NCI-H82 treated with DMSO at 0.1 percent for 48 hours (cell line): ENCODE data around the gene CBFA2T2.
"Not testable (repeated sequence)": the region's sequence is repeated elsewhere in the genome, so short reads cannot be mapped to it uniquely, and the experiment has no call there.

Experiments used
- DNase-seq: peaks from one replicate; lab custom pipeline; 2025; ENCODE audit not compliant: unreplicated experiment; lab: John Stamatoyannopoulos, UW

CBFA2T2 gene

DNA sequence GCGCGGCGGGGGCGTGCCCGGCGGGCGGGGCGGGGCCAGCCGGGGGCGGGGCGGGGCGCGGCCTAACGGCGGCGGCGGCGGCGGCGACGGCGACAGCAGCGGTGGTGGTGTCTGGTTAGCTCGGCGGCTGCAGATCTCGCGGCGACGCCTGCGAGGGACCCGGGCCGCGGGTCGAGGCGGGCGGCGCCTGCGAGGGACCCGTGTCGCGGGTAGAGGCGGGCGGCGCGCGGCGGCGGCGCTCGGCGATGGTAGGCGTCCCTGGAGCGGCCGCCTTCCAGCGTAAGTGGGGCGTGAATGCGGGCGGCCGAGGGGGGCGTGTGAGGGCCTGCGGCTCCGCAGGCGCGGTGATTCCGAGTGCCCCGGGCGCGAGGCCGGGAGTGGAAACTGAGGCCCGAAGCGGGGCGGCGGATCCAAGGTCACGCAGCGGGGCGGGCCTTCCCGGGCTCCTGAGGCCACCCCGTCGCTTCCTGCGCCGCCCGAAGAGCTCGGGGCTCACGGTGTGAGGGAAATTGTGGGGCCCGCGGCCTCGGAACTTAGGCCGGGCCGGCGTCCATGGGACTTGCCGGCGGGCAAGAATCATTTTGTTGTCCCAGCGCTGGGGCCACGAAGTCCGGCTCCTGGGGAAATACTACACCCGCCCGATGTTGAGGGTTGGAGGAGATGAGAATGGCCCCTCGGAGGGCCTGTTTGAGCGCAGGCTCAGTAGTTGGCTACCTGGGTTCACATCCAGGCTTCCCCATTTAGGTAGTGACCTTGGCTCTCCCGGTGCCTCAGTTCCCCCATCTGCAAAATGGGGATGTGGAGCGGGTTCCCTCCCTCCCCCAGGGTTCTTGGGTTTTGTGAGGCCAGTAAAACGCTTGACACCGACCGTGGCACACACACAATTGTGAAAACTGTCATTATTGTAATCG lies at the start of gene CBFA2T2:
Gene CBFA2T2 (plus strand): TSS at position 74 of the 911 bp plus-strand sequence. CDS start 172 bp downstream, at position 246.
- DNase-seq, result no peak

DNA sequence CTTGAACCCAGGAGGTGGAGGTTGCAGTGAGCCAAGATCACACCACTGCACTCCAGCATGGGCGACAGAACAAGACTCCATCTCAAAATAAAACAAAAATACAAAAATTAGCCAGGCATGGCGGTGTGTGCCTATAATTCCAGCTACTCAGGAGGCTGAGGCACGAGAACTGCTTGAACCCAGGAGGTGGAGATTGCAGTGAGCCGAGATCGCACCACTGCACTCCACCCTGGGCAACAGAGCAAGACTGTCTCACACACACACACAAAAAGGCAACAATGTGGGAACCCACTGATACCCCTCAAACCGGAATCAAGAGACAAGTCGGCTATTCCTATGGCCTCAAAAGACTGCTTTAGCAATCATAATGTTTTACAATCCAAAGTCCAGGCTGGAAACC lies 49.3 kb upstream of the CBFA2T2 start:
- DNase-seq, result not testable (repeated sequence)

DNA sequence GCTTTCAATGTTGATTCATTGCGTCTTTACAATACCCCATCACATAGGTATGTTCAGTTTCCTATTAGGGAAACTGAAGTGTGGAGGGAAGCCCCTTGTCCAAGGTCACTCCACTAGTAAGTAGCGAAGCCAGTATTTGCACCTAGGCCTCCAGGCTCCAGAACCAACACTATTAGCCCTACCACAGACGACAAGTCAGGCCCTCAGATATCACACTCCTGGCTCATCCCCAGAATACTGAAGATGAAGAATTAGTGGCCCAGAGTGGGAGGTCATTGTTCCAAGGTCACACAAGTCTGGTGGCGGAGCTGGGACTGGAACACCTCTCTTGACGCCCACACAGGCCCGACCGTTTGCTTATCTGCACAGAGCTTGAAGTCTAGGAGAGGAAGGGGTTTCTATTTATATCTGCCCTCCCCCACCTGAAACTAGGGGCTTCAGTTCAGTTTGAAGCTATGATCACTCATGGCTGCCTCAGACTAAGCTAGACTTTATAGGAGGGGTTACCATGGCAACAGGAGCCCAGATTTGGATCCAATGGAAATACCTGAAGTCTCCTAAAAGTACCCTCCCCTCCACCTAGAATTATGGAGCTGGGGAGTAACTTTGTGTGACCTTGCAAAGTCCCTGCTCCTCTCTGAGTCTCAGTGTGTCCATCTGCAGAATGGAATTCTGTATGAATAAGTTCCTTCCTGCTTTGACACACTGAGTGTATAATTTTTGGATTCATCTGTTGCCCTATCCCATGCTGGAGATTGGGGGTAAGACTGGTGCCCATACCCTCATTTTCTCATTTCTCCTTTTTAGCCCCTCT lies 48.5 kb upstream of the CBFA2T2 start:
- DNase-seq, result no peak

DNA sequence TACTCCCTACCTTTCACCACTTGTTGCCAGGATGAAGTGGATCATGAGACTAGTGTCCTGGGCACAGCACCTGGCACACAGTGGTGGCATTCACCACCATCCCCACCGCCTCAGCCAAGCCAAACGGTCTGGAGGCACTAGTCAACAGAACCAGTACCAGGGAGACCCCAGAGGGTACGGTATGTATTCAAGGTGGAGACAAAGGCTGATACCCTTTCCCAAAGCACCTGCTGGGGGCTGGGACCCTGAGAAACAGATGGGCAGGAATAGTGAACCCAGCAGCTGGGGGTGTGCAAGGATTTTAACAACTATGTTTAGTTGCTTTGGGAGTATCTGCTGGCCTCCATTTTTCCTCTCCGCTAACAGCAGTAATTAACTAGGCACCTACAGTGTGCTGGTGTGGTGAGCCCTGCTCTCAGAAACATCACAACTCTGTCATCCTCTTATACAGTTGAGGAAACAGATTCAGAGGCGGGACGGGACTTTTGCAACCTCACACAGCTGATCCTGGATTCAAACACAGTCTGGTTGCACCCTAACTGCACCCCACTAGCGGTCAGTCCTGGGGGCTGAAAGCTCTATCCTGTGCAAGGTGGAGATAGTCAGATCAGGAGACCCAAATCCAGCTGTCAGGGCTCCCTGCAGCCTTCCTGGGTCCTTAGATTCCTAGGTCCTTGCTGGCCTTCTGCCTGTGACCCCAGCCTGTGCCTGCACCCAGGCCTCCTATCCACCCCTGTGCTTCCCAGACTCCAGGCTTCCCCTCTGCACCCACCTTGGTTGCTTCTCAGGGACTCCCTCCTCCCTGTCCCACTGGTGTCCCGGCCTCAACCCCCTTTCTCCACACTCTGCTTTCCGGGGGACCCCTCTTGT lies 47.5 kb upstream of the CBFA2T2 start:
- no peak for DNase-seq

DNA sequence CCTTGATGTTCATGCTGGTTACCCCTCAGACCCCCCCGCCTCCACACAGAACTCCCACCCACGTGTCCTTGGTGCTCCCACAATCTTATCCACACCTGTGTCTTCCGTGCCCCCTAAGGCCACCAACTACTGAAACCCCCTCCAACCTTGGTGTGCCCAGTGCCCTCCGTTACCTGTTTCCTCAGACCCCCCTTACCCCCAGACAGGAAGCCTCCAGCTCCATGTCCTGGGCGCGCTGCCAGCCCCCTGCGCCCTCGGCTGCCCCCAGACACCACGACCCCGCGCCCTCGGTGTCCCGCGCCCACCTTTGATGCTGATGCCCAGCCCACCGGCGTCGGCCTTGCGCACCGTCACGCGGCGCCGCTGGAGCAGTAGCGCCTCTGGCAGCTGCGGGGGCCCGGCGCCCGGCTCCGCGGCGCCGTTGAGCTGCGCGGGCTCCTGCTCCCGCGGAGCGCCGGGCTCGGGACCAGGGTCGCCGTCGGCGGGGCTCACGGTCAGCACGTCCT lies 46.8 kb upstream of the CBFA2T2 start:
- no peak for DNase-seq

DNA sequence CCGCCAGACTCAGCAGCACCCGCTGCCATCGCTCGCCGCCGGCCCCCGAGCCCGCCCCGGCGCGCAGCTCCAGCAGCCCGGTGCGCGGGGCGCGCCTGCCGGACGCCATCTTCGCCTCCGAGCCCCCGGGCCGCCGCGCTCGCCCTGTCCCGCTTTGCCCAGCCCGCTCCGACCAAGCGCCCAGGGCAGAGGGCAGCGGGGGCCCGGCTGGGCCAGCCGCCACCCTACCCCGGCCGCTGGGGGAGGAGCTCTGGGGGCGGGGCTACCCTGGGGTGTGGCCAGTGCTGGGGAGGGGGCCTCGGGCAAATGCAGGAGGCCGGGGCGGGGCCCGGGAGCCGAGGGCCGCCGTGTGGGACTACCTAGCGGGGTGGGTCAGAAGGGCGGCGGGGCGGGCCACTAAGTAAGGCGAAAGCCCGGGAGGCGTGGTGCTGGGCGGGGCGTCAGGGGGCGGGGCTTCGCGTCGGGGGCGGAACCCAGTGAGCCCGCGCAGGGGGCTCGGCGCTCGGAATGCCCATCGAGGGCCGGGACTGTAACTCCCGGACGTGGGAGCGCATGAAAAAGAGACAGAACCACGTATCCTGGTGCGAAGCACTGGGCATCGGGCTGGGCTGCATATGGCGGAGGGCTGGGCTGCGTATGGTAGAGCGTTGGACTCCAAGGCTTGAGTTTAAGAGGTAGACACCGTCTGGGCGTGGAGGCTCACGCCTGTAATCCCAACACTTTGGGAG lies 46.2 kb upstream of the CBFA2T2 start, which contains the start of gene SNTA1:
Gene SNTA1 (minus strand): TSS at position 252 of the 728 bp plus-strand sequence. CDS start 143 bp downstream, at position 109.
- DNase-seq, result peak; percentile 91

DNA sequence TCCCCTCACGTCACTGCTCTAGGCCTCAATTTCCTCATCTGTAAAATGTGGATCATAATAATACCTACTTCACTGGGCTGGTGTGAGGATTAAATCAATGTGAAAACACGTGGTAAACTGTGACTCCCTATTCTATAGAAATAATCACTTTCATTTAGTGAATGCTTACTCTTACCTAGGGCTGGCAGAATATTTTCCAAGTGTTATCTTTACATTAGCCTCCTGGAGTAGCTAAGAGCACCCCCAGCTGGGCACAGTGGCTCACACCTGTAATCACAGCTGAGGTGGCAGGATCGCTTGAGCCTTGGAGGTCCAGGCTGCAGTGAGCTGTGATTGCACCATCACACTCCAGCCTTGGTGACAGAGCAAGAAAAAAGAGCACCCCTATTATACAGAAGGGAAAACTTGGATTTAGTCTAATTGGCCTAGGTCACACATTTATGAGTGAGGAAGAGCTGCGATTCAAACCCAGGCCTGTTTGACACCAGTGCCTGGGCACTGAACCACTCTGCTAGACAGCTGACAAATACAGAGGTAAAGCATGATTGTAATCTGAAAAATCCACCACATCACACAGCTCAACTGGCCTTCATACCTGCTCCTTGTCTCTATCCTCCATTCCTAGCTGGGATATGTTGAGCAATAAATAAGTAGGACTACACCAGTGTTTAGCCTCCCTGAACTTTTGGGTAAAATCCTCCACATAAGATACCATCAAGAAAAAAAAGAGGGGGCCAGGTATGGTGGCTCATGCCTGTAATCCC lies 44.9 kb upstream of the CBFA2T2 start:
- DNase-seq, result no peak

DNA sequence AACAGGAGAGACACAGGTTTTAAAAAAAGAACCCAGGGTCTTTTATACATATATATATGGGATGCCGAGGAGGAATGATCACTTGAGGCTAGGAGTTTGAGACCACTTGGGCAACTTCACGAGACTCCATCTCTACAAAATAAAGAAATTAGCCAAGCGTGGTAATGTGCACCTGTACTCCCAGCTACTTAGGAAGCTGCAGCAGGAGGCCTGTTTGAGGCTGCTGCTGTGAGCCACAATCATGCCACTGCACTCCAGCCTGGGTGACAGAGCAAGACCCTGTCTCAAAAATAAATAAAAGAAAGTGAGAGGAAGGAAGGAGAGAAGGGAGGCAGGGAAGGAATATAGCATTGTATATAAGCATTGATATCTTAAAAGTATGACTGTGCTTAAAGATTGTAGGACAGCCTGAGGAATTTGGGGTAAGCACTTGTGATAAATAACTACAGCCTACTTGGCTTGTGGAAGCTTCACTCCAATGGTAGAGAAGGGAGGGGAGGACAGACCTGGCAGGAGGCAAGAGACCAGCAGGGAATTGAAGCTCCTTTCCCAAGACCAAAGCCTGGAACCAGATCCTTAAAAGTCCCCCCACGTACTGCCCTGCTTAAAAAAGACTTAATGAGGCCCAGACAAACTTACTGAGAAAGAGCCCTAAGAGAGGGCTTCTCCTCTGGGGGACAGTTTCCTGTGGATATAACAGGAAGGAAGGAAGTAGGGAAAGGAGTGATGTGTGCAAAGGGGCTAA lies 43.8 kb upstream of the CBFA2T2 start:
- DNase-seq, result no peak

DNA sequence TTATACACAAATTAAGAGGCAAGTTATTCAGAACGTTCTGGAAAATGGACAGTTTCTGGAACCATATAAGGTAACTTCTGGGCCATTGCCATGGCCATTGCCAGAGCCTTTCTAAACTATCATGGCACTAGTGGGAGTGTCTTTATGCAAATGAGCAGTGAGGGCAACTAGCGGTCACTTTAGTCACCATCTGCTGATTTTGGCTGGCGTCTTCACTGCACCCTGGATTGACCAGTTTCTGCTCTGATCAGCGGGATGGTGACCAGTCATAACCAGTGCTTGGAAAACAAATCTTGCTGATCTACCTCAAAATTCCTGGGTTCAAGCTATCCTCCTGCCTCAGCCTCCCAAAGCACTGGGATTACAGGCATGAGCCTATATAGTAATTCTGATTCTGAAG lies 39.0 kb upstream of the CBFA2T2 start:
- DNase-seq, result no peak

DNA sequence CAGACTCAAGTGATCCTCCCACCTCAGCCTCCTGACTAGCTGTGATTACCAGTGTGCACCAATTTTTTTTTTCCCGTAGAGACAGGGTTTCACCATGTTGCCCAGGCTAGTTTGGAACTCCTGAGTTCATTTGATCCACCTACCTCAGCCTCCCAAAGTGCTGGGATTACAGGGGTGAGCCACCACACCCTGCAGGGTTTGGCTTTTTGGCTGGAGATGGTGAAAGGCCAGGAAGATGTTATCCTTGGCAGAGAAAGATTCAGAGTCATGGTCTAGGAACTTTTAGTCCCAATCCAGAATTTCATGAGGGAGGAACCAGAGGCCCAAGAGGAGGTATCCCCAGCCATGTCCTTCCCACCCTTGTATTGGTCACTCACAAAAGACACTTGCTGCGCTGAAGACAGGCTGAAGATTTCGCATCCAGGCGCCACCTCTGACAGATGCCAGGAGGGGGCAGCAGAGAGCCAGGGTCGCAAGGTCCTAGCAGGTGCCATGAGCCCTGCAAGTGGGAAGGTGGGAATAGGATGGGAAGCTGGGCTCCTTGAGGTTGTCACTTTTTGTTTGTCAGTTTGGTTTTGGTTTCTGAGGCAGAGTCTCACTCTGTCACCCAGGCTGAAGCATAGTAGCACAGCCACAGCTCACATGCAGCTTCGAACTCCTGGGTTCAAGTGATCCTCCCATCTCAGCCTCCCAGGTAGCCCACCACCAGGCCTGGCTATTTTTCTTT lies 32.8 kb upstream of the CBFA2T2 start:
- DNase-seq, result peak; percentile 80

DNA sequence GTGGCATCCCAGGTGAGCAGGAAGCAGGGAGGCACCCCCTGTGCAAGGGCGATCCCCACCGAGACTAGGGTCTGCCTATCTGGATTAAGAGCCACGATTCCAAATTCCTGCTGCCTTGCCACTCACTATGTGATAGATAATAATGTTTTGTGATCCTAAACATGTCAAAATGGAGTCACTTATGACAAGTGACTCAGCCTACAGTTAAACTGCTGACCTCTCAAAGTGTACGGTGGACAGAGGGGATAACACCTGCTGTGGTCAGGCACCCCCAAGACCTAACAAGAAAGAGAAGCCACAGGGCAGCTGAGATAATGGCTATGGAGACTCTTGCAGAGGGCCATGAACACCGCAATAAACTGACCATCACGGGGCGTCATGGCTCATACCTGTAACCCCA lies 30.3 kb upstream of the CBFA2T2 start:
- DNase-seq, result no peak

DNA sequence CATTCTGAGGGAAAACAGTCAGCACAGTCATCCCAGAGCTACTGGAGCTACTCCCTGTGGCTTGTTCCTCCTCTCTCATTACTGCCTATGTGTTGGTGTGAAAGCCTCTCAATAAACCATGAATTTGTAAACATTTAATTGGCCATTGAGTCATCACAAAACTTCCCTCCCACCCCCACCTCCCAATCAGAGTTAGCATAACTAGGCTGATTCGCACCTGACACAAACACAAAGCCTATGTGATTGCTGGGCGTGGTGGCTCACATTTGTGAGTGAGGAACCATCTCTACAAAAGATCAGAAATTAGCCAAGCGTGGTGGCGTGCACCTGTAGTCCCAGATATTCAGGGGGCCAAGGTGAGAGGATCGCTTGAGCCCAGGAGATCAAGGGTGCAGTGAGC lies 29.2 kb upstream of the CBFA2T2 start:
- no peak for DNase-seq

DNA sequence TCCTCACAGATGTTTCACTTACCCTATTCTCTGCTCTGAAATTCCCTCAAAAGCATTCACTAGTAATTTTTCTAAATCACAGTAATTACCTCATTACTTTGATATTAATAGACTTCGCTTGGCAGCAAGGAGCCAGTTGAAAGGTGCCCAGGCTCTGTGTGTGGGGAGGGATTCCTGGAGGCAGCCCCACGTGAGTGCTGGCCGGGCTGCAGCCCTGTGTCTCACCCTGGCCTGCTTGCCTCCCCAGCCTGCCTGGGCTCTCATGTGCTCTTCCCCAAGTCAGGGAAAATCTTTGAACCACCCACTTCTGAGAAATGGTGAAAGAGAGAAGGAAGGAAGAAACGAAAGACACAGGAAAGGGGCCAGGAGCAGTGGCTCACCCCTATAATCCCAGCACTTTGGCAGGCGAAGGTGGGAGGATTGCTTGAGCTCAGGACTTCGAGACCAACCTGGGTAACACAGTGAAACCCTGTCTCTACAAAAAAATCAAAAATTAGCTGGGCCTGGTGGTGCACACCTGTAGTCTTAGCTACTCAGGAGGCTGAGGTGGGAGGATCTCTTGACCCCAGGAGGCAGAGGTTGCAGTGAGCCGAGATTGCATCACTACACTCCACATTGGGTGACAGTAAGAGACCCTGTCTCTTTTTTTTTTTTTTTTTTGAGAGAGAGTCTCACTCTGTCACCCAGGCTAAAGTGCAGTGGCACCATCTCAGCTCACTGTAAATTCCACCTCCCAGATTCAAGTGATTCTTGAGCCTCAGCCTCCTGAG lies 26.4 kb upstream of the CBFA2T2 start:
- DNase-seq, result no peak

DNA sequence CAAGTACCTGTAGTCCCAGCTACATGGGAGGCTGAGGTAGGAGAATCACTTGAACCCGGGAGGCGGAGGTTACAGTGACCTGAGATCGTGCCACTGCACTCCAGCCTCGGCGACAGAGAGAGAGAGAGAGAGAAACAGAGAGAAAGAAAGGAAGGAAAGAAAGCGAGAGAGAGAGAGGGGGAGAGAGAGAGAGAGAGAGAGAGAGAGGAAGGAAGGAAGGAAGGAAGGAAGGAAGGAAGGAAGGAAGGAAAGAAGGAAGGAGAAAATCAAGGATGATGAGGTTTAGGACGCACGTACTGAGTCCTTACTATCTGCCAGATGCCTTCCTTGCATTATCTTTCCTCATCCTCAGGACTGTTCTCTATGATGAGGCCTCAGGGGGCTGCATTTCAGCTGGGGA lies 25.1 kb upstream of the CBFA2T2 start:
- DNase-seq, result not testable (repeated sequence)

DNA sequence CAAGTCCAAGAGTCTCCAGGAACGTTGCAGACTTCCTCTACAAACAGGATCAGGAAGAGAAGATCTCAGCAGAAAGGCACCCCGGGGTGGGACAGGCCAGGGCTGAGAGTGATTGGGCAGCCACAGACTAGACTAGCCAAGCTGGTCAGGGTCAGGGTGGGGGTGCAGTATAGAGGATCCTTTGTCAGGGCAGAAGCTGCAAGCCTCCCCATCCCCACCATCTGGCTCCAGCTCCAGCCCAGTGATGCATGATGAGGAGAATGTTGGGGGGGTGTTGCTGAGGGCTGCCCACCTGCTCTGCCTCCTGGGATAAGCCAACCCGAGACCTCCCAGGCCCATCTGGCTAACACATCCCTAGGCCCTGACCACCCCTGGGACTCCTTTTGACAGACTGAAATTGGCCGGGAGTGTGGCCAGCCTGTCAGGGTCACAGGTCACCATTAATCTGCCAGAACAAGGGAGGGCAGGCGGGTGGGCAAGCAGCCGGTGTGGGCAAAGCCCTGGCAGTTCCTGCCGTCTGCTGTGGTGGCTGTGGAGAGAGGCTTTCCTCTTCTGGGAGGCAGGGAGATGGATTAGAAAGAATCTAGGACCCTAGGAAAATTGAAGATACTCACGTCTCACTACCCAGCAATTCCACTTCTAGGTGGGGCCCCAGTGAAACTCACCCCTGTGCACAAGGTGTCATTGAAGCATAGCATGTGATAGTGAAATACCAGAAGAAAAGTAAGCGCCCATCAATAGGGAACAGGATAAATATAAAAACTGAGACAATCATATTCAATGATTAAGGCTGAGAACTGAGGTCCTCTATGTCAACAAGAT lies 24.2 kb upstream of the CBFA2T2 start:
- peak; percentile 95 for DNase-seq

DNA sequence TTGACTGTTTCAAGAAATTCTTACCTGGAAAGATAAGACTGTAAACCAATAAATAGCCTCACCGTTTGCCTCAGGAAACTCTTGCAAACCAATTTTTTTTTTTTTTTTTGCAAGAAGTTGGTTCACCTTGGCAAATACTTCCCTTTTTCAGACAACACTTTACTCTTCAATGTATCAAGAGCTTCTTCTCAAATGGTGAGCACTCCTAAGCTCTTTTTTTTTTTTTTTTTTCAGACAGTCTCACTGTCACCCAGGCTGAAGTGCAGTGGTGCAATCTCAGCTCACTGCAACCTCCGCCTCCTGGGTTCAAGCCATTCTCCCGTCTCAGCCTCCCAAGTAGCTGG lies 23.6 kb upstream of the CBFA2T2 start:
- no peak for DNase-seq
